RKO (cell line): ENCODE results near the gene TRA2B.

Experiments
- DNase-seq: peaks from one replicate; pipeline ENCODE4 v3.0.0-alpha.2; 2016; ENCODE audit warnings: low spot score

TRA2B gene

DNA sequence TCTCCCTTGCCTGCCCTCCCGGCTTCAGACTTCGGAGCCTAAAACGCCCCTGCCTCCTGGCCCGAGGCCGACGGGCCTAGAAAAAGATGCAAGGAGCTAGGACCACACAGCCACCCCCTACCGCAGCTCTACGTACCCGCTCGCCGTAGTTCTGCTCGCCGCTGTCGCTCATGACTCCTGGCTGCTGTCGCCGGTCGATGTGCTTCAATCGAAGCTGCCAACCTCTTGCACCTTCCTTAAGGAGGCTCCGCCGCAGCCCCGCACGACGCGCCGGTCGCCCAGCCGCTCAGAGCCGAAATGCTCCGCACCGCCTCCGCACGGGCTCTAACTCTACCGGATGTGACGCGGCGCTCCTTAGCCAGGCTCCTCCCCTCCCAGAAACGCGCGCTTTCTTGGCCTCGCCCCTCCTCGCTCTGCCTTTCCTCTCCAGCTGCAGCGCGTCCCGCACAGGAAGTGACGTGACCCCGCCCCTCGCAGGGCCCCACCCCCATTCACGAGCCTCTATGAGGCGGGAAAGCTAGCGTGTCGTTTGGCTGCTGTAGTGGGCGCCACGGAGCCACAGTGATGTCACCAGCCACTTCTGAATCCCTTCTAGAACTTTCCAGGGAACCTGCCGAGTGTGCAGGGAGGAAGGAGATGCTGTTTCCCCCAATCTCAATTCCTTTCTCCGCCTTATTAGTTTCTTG is at the start of gene TRA2B:
Gene TRA2B (minus strand): TSS at position 326 of the 686 bp plus-strand sequence. CDS start 154 bp downstream, at position 172.
- peak; percentile 98 for DNase-seq

DNA sequence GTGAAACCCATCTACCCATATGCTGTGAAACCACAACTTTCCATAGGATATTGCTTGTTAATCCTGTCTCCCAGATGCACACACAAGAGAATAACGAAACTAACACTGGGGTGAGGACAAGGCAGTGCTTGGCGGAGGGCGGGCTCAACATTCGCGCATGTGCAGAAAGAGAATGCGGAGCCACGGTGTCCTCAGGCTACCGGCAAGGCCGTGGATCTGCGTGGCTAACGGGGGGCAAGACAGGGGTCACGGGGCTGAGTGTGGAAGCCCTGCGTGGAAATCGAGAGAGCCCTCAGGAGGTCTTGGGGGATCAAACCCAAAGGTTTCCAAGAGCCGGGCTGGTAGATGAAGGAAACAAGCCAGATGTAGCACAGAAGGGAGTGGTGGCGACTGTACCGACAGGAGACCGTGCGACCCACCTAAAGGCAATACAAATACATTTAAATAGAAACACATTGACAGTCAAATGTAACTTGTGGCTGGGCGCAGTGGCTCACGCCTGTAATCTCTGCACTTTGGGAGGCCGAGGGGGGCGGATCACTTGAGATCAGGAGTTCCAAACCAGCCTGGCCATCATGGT is 48.5 kb upstream of the TRA2B start:
- no peak for DNase-seq

DNA sequence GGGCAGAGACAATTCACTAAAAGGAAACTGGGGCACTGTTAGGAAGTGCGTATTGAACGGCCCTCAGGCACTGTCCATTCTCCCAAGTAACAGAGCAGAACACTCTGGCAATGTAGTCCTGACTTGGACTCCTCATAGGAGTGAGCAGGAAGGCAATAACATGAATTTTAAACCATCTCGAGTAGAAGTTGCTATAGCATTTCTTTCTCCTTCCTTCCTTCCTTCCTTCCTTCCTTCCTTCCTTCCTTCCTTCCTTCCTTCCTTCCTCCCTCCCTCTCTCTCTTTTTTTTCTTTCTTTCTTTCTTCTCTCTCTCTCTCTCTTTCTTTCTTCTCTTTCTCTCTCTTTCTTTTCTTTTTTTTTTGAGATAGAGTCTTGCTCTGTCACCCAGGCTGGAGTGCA is 46.4 kb upstream of the TRA2B start:
- DNase-seq: no peak

DNA sequence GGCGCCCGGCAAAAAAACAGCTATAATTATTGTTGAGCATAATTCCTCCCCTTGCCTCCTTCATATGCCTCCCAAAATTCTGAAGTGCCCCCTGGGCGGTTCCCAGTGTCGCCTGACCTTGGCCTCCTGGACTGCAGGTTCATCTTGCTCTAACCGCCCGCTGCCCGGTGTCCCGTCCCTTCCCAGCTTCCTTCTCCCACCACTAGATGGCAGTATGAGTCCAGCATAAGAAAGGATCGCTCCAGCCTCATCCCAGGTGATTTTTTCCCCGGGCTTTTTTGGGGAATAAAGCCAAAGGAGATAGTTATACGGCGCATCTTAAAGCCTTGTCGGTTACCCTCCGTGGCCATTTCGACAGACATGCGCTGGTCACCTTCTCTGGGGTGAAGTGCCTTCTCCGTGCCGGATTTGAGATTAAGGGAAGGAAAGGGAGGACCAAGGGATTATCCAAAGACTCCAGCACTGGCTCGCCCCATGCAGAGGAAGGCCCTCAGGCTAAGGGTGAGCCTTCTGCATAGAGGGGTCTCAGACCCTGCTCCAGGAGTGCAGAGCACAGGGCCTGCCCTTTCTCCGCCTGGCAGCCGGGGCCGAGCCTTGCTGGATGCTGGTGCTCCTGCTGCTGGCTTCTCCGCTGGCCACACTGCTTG is 45.8 kb upstream of the TRA2B start:
- DNase-seq: peak; percentile 64

DNA sequence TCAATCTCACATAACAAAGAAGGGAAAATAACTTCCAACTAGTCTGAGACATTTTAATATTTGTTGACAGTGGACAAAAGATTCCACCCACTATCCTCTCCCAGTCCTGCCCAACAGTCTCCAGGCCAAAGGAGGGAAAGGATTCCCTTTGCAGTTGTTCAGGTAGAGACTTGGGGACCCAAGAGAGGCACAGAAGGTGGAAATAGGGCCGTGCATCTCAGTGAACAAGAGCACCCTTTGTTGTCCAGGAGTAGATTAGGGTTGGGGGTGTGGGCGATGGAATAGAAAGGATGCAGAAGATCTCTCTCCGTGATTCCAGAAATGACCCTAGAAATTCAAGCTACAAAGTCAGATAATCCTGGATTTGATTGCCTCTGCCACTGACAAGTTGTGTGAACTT is 44.8 kb upstream of the TRA2B start:
- DNase-seq: no peak

DNA sequence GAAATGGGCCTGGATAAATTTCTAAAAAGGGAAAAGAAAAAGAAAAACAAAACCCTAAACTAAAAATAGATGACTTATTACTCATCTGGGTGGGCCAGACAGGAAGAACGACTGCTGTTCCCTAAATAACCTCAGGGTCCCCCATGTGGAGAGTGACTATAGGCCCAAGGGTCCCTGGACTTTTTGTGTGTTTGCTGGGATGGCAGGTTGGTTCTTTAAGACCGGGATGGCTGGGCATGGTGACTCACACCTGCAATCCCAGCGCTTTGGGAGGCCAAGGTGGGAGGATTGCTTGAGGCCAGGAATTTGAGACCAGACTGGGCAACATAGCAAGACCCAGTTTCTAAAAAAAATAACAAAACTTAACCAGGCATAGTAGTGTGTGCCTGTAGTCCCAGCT is 43.8 kb upstream of the TRA2B start:
- no peak for DNase-seq

DNA sequence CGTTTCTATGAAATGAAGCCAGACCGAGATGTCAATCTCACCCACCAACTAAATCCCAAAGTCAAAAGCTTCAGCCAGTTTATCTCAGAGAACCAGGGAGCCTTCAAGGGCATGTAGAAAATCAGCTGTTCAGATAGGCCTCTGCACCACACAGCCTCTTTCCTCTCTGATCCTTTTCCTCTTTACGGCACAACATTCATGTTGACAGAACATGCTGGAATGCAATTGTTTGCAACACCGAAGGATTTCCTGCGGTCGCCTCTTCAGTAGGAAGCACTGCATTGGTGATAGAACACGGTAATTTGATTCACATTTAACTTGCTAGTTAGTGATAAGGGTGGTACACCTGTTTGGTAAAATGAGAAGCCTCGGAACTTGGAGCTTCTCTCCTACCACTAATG is 41.9 kb upstream of the TRA2B start:
- no peak for DNase-seq

DNA sequence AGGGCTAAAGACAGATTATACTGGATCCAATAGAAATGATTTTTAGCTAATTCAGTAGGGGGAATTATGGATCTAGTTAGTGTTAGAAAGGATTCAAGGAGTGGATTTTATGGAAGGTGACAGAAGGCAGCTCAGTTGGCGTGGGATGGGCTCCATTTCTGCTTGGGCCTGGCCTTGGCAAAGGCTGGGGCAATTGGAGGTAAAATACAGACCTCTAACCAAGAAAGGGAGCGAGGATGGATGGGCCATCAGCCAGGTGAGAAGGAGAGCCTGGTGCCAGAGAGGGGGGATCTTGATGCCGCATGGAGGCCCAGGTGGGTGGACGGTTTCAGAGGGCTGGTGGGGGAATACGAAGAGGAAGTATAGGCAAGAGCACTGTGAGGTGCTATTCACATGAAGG is 40.7 kb upstream of the TRA2B start:
- no peak for DNase-seq

DNA sequence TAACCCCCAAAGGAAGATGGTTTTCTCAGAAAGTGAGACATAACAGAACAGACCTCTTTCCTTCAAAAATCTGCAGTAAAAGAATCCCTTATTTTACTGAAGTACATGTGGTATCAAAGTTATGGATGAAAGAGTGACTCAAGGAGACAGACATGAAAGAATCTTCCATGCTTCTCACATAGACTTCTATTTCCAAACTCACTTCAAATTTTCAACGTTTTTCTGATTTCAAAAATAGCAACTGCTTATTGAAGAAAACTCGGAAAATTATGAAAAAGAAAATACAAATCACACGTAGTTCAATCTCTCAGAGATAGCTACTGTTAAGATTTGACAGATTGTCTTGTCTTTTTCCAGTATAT is 39.8 kb upstream of the TRA2B start:
- DNase-seq: no peak

DNA sequence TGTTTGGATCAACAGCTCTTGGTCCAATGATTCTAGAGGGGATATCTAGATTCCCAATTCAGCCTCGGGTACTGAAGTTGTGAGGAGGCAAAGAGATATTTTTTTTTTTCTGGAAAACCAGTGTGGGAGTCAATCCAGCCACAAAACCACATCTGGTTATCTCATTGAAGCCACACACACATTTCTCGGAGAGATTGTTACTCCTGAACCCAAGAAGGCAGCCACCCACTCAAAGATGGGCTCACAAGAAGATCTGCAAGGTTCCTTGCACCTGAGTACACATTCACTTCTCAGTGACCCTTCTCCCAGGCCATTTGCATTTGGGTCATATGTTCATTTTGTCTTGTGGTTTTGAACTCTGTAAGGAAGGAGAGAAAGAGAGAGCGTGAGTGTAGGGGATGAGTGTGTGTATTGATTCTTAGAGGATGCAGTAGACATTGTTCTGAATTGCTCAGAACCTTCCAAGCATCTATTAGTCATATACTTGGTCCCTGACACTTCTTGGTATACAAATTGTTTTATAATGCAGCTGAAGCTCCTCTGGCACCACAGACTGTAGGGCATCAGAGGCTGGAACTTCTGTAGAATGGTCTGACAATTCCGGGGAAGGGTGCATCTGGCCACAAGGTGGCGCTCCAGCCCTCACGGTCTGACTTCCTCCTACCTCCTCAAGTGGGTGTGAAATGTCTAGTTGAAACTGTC is 39.3 kb upstream of the TRA2B start:
- peak; percentile 74 for DNase-seq

DNA sequence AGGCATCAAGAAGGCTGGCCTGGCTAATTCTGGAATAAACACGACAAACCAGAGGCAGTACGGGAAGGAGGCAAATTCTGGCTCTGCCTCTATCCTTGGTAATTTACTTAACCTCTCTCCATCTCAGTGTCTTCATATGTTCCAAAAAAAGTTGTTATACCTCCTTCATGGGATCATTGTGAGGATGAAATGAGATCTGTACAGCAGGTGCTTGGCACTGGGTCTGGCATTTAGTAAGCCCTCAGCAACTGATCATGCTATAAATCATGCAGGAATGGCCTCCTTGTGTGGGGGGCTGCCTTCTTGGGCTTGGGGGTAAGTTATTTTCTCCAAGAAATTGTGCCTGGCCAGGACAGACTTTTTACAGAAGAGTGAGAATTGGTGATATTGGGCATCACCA is 38.3 kb upstream of the TRA2B start:
- DNase-seq: no peak

DNA sequence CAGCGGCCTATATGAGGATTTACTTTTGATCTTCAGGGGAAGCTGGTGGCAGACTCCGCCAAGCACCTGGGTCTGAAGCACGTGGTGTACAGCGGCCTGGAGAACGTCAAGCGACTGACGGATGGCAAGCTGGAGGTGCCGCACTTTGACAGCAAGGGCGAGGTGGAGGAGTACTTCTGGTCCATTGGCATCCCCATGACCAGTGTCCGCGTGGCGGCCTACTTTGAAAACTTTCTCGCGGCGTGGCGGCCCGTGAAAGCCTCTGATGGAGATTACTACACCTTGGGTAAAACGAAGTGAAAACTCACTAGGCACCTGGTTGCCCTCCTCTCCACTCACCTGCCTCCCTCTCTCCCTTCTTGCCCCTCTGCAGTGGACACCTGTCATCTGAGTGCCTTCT is 33.8 kb upstream of the TRA2B start:
- no peak for DNase-seq

DNA sequence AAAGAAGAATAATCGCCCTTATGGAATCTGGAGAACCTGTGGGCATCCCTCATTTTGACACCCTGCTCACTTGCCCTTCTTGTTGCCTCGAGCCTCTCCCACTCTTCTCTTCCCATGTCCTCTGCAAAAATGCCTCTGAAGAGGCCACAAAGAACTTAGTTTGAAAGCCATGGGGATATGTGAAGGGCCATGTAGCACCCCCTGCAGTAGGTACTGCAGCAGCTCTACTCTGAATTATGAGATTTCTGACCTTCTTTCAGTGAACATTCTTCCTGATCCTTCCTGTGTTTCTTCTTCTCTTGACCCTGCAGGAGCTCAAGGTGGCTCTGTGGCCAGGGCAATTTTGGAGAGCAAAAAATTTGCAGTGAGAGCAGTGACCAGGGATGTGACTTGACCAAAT is 30.4 kb upstream of the TRA2B start:
- DNase-seq: no peak

DNA sequence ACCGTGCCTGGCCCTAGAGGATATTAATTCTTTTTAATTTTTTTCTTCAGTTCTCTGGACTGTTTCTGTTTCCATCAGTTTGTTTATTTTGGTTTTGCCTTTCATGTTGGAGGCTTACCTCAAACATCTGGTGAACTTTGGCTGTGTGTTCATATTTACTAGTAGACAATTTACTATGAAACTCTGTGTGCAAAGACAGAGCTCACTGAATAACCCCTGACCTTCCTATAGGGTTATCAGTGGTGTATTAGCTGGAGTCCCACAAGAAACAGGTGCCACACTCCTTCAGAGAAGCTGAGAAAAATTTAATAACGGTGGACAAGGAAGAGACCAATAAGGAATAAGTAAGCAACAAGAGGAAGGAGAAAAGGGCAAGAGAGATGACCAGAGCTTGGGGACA is 28.8 kb upstream of the TRA2B start:
- no peak for DNase-seq

DNA sequence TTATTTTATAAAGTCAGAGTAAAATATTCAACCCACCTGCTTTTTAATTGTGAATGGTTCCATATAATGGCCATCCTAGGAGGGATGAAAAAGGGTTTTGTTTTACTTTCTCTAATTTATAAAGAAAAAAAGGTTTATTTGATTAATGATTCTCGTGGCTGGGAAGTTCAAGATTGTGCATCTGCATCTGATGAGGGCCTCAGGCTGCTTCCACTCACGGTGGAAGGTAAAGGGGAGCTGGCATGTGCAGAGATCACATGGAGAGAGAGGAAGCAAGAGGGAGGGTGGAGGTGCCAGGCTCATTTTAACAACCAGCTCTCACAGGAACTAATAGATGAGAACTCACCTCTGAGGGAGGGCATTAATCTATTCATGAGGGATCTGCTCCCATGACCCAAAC is 27.7 kb upstream of the TRA2B start:
- DNase-seq: no peak

DNA sequence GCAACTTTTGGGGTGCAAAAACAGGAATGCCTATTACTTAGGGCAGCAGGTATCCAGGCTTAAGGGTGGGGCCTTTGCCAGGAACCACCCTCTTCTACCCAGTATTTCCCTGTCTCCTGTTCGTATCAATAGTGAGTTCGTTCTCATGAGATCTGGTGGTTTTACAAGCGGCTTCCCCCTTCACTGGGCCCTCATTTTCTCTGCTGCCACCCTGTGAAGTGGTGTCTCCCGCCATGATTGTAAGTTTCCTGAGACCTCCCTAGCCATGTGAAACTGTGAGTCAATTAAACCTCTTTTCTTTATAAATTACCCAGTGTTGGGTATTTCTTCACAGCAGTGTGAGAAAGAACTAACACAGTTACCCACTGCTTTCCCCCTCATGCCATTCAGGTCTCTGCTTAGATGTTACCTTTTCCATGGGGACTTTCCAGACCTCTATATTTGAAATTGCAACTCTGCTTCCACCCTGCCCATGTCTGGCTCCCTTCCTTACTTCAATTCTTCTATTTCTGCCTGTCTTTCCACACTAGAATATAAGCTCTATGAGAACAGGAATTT is 23.9 kb upstream of the TRA2B start:
- no peak for DNase-seq

DNA sequence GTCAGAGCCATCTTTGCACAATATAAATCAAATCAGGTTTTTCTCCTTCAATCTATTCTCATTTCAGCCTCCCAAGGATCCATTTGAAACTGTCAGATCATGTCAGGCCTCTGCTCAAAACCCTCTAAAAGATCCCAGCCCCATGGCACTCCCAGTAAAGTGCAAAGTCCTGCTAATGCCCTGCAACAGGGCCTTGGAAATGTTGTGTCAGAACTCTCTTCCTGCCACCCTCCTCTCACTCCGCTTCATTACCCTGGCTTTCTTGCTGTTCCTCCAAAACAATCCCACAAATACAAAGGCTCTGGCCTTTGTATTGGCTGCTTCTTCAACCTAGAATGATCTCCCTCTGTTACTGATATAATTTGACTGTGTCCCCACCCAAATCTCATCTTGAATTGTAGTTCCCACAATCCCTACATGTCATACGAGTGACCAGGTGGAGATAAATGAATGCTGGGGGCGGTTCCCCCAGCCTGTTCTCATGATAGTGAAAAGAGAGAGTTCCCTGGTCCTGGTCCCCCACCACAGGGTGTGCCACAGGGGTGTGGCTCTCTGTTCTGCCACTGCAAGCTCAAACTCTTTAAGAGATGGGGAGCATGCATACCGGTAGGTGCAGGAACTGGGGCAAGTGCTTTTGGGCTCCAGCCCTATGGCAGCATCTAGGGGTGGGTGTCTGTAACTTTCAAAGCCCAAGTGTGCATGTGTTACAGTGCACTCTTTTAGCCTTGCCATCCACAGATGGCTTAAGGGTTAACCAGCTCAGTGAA is 22.9 kb upstream of the TRA2B start:
- no peak for DNase-seq

DNA sequence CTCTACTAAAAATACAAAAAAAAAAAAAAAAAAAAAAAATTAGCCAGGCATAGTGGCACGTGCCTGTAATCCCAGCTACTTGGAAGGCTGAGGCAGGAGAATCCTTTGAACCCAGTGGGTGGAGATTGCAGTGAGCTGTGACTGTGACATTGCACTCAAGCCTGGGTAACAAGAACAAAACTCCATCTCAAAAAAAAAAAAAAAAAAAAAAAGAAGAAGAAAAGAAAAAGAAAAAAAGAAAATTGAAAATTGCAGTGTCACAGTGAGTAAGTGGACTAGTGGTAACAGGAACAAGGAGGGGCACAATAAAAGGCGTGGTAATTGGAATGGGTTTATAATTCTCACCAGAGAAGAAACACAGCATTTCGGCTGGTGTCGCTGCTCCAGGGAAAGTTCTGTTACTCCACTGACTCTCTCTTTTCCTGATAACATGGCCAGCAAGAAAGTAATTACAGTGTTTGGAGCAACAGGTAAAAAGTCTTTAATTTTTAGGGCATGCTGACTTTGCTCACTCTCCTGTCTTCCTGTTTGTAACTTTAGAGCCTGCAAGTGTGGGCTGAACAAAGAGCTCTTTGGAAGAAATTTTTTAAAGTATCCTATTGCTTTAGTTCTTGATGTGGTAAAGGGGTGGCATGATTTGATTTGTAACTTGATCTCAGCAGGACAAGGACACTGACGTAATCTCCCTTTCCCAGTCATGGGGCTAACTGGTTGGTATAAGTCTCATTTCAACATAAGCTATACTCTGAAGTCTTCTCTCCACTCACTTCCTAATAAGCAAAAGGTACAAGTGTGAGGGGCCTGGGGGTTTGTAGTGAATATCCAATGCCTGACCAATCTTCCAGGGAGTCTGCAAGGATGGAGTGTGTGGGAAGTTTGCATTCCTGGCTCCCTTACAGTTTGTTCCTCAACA is 22.1 kb upstream of the TRA2B start:
- no peak for DNase-seq

DNA sequence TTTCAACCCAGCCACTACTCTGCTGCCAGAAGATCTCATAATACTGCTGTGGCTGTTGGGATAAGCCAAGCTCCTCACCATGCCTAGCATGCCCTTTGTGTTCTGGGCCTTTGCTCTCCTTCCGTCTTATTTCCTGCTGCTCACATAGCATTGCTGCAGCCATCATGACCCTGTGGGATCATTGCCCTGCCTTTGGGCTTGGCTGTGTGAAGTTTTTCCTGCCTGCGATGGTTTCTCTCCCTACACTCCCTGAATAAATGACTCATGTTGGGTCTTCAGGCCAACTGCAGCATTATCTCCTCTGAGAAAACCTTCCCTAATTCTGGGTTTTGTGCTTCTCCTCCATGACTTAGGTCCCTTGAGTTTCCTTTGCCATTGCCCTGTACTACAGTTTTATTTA is 20.8 kb upstream of the TRA2B start:
- DNase-seq: no peak

DNA sequence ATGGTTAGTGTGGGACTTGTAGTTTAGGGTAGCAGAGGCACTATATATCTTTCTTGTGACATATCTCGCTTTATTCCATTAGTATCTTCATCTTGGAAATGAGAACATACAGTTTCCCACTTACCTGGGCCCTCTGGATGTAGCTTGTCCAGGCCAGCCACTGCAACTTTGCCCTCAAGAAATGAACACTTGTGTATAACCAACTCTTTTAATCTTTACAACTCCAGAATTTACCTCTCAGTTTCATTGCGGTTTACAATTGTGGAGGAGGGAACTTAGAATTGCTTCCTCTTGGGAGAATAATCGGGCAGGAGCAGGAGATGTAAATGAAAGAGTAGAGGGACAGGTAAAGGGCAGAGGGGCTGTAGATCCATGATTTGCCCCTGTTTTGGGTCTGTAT is 18.4 kb upstream of the TRA2B start:
- no peak for DNase-seq

DNA sequence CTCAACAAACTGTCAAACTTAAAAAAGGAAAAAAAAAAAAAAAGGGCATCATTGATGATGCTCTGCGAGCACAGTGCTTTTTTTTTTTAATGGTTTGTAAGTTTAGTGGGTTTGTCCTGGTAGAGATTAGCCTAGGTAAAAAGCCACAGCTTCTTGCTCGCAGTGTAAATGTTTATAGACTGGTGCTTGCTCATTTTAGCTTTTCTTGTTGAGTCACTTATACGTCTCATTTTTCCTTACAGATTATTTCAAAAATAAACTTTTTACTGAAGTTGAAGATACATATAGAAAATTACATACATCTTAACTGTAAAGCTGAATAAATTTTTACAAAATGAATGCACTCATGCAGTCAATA is 16.5 kb upstream of the TRA2B start:
- no peak for DNase-seq
